HG02642 (cell line): ENCODE data around the gene NEK7.
A peak's percentile ranks its signal among the peaks of the same experiment; 100 is the strongest.

Experiments used
- ATAC-seq: cut with Tn5 transposase; IDR thresholded peaks from one replicate; pipeline ENCODE4 v1.9.1; 2021; ENCODE audit warnings: mild to moderate bottlenecking; ENCODE audit not compliant: unreplicated experiment, poor library complexity

The NEK7 gene

GRCh38 chr1:198328458-198329032 is 171.7 kb downstream of the NEK7 start:
- peak; percentile 66 for ATAC-seq

- no peak for ATAC-seq
Observed at GRCh38 chr1:198330982-198331615, 174.3 kb downstream of the NEK7 start.

- ATAC-seq, result no peak
Observed at GRCh38 chr1:198333744-198334143, 176.9 kb downstream of the NEK7 start.

GRCh38 chr1:198335663-198336062 is 178.9 kb downstream of the NEK7 start:
- ATAC-seq, result no peak

GRCh38 chr1:198337886-198338285 is 181.1 kb downstream of the NEK7 start:
- ATAC-seq, result no peak

- no peak for ATAC-seq
Observed at GRCh38 chr1:198340139-198340538, 183.3 kb downstream of the NEK7 start.

- no peak for ATAC-seq
Observed at GRCh38 chr1:198346178-198346577, 189.4 kb downstream of the NEK7 start.

- ATAC-seq, result no peak
Observed at GRCh38 chr1:198350456-198350855, 193.7 kb downstream of the NEK7 start.

GRCh38 chr1:198352975-198353695 is 196.3 kb downstream of the NEK7 start:
- peak; percentile 88 for ATAC-seq

GRCh38 chr1:198357937-198358336 is 201.1 kb downstream of the NEK7 start:
- ATAC-seq, result no peak

GRCh38 chr1:198359024-198359653 is 202.3 kb downstream of the NEK7 start:
- no peak for ATAC-seq

- ATAC-seq, result no peak
Observed at GRCh38 chr1:198360208-198360729, 203.5 kb downstream of the NEK7 start.

GRCh38 chr1:198361237-198361767 is 204.5 kb downstream of the NEK7 start:
- ATAC-seq, result no peak

- no peak for ATAC-seq
Observed at GRCh38 chr1:198363625-198364151, 206.9 kb downstream of the NEK7 start.

GRCh38 chr1:198364471-198364870 is 207.7 kb downstream of the NEK7 start:
- no peak for ATAC-seq

GRCh38 chr1:198367296-198367695 is 210.5 kb downstream of the NEK7 start:
- ATAC-seq, result no peak

GRCh38 chr1:198370996-198371395 is 214.2 kb downstream of the NEK7 start:
- ATAC-seq, result no peak
